Mucosa of rectum (tissue), 2 donors: Measurements from ENCODE around the gene TRAF3IP1.
A peak's percentile ranks its signal among the peaks of the same experiment; 100 is the strongest.
"Not testable (repeated sequence)": the region's sequence is repeated elsewhere in the genome, so short reads cannot be mapped to it uniquely, and the experiment has no call there.

Experiments used
- H3K27ac ChIP-seq, 2 donors: one replicate each; pipeline ENCODE4 v1.7.0; 2013; ENCODE audit warnings: inconsistent platforms in 2 of 2, low read depth in 2 of 2, low read length in 2 of 2
- H3K27me3 ChIP-seq, 2 donors: one replicate each; pipeline ENCODE4 v1.7.0; 2013; ENCODE audit warnings: low read length in 2 of 2; ENCODE audit not compliant: control insufficient read depth in 2 of 2, insufficient read depth in 2 of 2
- H3K36me3 ChIP-seq, 2 donors: one replicate each; pipeline ENCODE4 v1.7.0; 2013; ENCODE audit warnings: low read length in 2 of 2; ENCODE audit not compliant: control insufficient read depth in 2 of 2, insufficient read depth in 2 of 2
- H3K4me1 ChIP-seq, 2 donors: one replicate each; pipeline ENCODE4 v1.7.0; 2013; ENCODE audit warnings: low read length in 2 of 2, mild to moderate bottlenecking in 1 of 2; ENCODE audit not compliant: control insufficient read depth in 2 of 2, insufficient read depth in 2 of 2
- H3K4me3 ChIP-seq, 2 donors: one replicate each; pipeline ENCODE4 v1.7.0; 2013; ENCODE audit warnings: low read length in 2 of 2
- H3K9ac ChIP-seq, 2 donors: one replicate each; pipeline ENCODE4 v1.7.0; 2013; ENCODE audit warnings: low read length in 2 of 2, low read depth in 1 of 2, mild to moderate bottlenecking in 1 of 2
- H3K9me3 ChIP-seq, 2 donors: one replicate each; pipeline ENCODE4 v1.7.0; 2013; ENCODE audit warnings: low read length in 2 of 2; ENCODE audit not compliant: control insufficient read depth in 2 of 2
- donor health status: healthy.
- donor health status: Normal muscosa, but diverticular disease.

TRAF3IP1 gene

DNA sequence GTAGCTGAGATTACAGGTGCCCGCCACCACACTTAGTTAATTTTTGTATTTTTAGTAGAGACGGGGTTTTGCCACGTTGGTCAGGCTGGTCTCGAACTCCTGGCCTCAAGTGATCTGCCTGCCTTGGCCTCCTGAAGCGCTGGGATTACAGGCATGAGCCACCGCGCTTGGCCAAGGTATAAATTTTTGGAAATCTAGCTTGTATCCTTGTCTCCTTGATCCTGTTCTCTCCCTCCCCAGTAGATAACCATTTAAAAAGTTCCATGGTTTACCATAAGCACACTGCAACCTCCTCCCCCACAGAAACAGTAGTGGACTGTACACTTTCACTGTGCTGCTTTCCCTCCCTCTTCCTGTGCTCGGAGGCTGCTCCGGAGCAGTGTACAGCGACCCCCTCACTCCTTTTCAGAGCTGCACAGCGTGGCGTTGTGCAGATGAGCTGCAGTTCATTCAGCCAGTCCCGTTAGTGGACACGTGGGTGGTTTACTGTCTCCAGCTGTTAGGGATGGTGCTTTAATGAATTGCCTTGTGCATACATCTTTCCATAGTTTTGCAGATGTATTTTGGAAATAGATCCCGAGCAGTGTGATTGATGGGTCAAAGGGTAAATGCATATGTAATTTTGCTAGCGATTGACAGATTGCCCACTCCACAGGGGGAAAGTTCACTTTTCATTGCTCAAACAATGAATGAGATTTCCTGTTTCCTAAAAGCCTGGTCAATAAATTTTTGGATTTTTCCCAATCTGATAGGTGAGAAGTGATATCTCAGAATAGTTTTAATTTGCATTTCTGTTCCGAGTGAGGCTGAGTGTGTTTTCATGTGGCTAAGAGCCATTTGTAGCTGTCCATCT is 121.2 kb downstream of the TRAF3IP1 start:
- no peak overlapping the region for H3K9ac ChIP-seq
- H3K36me3 ChIP-seq: peaks cover 28 to 45% of the 10 kb centered on the region in 2 donors
- no peaks in the 10 kb centered on the region for H3K9me3 ChIP-seq

GRCh38 chr2:238442257-238442656 is 121.9 kb downstream of the TRAF3IP1 start:
- H3K9ac ChIP-seq, H3K4me1 ChIP-seq, H3K4me3 ChIP-seq, H3K9me3 ChIP-seq, H3K27me3 ChIP-seq, H3K27ac ChIP-seq: not testable (repeated sequence)
- peaks cover 35 to 52% of the 10 kb centered on the region in 2 donors for H3K36me3 ChIP-seq

More for the DNA sequence above, 121.2 kb downstream of the TRAF3IP1 start:
- no peak overlapping the region for H3K4me3 ChIP-seq
- no peaks in the 10 kb centered on the region for H3K27me3 ChIP-seq
- no peaks in the 10 kb centered on the region for H3K4me1 ChIP-seq
- no peak overlapping the region for H3K27ac ChIP-seq

GRCh38 chr2:238444242-238444641 is 123.9 kb downstream of the TRAF3IP1 start:
- H3K36me3 ChIP-seq: peaks cover 38 to 56% of the 10 kb centered on the region in 2 donors
- H3K4me3 ChIP-seq: no peak overlapping the region
- no peaks in the 10 kb centered on the region for H3K27me3 ChIP-seq
- no peaks in the 10 kb centered on the region for H3K9me3 ChIP-seq
- no peak overlapping the region for H3K9ac ChIP-seq
- no peak overlapping the region for H3K27ac ChIP-seq
- no peaks in the 10 kb centered on the region for H3K4me1 ChIP-seq

DNA sequence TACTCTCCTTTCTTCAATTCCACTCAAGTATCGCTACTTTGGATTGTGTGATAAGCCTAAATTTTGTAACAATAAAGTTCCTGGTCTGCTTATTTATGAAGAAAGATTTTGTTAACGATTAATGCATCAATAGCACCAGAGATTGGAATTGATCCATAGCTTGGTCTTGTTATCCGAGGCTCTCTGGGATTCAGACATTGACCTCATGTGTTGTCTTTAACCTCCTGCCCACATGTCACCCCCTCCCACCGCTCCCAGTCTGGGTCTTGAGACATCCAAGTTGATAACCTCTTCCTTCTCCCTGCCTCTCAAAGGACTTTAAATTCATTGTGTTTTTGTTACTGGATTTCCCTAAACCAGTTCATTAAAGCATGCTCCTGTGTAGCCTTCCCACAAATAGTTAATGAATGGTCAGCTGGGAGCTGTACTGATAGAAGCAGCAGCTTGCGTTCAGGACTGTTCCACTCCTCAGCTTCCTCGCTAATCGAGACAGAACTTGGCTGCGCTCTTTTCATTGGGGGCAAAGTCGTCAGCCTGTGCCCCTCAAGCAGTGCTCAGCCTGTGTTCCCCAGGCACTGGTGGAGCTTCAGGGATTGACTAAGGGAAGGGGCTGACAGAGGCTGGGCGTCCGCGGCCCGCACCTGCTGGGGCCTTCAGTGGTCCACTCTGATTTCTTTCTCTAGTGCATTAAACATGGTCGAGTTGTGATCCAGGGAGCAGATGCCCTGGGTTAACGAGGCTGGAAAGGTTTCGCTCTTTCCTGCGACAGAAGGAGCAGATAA is 125.3 kb downstream of the TRAF3IP1 start:
- Histone ChIP-seq H3K4me3 (no peak overlapping the region), H3K4me1 (no peaks in the 10 kb centered on the region), H3K27ac (no peak overlapping the region), H3K9me3 (no peaks in the 10 kb centered on the region), H3K36me3 (peaks cover 43 to 53% of the 10 kb centered on the region in 2 donors), H3K27me3 (no peaks in the 10 kb centered on the region), H3K9ac (no peak overlapping the region)

DNA sequence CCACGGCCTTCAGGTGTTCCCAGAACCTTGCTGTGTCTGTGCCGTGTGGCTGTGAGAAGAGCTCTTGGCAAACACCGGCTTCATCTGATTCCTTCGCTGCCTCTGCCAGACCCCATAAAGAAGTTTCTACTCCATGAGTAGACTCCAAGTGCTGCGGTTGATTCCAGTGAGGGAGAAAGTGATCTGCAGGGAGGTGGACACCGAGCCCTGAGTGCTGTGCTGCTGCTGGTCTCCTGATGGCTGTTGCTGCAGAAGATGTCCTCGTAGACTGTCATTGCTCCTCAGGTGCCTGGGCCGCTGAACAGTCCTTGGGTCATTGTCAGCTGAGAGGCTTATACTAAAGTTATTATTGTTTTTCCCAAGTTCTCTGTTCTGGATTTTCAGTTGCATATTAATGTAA is 126.1 kb downstream of the TRAF3IP1 start:
- H3K9ac ChIP-seq: no peak overlapping the region
- H3K36me3 ChIP-seq: peaks cover 46 to 56% of the 10 kb centered on the region in 2 donors
- no peak overlapping the region for H3K27ac ChIP-seq
- no peaks in the 10 kb centered on the region for H3K27me3 ChIP-seq
- H3K4me3 ChIP-seq: no peak overlapping the region
- no peaks in the 10 kb centered on the region for H3K9me3 ChIP-seq
- no peaks in the 10 kb centered on the region for H3K4me1 ChIP-seq

DNA sequence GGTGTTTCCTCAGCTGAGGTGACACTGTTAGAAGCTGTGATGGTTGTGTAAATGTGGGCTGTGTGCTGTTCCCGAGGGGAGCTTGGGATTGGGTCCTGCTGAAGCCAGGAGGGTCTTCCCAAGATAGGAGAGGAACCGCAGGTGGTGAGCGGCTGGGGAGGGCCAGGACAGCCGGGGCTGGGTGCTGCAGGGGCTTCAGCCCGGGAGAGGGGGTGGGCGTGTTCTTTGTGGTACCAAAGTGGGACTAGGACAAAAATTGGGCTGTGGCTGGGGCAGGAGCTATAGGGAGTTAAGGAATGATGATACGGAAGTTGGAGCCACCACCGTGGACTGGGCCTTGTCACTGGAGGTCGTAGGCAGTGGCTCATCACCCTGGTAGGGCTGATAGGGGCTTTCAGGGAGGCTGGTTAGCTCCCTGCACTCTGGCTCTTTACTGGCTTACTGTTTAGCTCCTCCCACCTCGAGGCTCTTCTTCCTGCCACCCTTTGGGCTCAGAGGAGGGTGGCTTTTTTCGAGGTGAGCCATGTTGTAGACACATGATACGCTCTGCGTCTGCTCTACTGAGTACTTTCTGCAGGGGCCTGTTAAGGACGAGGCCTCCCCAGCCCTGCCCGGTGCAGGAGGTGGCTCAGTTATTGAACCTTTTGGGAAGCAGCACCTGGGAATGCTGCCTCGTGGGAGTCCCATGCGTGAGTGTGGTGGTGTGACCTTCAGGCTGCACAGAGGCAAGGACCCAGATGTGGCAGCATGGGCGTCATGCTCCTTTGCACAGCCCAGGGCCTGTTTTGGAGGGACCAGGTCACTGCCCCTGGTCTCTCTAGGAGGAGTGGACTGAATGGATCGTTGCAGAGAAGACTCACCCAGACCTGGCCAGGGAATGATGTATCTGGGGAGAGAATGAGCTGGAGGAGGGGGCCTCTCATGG is 128.0 kb downstream of the TRAF3IP1 start:
- peaks cover 54 to 65% of the 10 kb centered on the region in 2 donors for H3K36me3 ChIP-seq
- no peak overlapping the region for H3K4me3 ChIP-seq
- H3K9me3 ChIP-seq: no peaks in the 10 kb centered on the region
- no peaks in the 10 kb centered on the region for H3K27me3 ChIP-seq
- H3K9ac ChIP-seq: no peak overlapping the region
- no peak overlapping the region for H3K27ac ChIP-seq
- no peaks in the 10 kb centered on the region for H3K4me1 ChIP-seq

DNA sequence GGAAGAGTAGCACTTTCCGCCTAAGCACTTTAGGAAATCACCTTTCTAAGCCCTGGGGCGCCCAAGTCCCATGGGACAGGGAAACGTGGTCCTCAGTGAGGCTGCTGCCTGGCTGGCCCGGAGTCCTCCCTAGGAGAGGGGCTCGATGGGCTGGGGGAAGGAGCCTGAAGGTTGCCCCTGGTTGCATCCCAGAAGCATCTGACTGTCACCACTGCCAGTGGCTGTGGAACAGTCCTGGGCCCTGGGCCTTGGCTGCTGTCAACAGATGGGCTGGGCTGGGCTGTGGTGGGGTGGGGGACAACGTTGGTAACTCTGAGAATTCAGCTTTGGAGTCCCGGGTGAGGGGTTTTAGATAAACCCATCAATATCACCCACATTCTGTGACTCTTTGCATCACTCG is 128.9 kb downstream of the TRAF3IP1 start:
- H3K4me3 ChIP-seq: no peak overlapping the region
- H3K27me3 ChIP-seq: no peaks in the 10 kb centered on the region
- no peak overlapping the region for H3K9ac ChIP-seq
- H3K27ac ChIP-seq: no peak overlapping the region
- H3K9me3 ChIP-seq: no peaks in the 10 kb centered on the region
- H3K36me3 ChIP-seq: peaks cover 52 to 63% of the 10 kb centered on the region in 2 donors
- no peaks in the 10 kb centered on the region for H3K4me1 ChIP-seq

GRCh38 chr2:238449909-238450417 is 129.6 kb downstream of the TRAF3IP1 start:
- Histone ChIP-seq H3K9ac (no peak overlapping the region), H3K27ac (peak overlapping the region in 1 of 2 donors; percentile 23), H3K36me3 (peaks cover 46 to 56% of the 10 kb centered on the region in 2 donors)

DNA sequence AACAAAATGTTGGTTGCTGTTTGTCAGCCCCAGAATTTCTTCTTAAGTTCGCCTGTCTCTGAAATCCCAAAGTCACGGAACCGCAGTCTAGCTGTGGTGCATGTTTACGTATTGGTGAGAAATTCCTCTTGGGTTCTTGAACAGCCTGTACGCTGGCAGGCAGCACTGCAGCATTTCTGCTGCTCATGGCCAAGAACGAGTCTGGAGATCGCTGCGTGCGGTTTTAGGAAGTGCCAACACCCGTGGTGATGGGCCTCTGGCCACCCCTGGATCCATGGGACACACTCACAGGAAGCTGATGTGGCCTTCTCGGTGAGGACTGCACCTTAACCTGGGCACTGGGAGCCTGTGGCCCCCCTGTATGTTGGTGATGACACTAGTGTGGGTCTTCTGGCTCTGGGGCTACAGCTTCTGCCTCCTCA is 130.1 kb downstream of the TRAF3IP1 start:
- Histone ChIP-seq H3K27me3 (no peaks in the 10 kb centered on the region), H3K4me1 (no peaks in the 10 kb centered on the region), H3K9ac (no peak overlapping the region), H3K9me3 (no peaks in the 10 kb centered on the region), H3K36me3 (peaks cover 43 to 51% of the 10 kb centered on the region in 2 donors), H3K27ac (no peak overlapping the region), H3K4me3 (no peak overlapping the region)

More at GRCh38 chr2:238449909-238450417, 129.6 kb downstream of the TRAF3IP1 start:
- no peaks in the 10 kb centered on the region for H3K27me3 ChIP-seq
- no peaks in the 10 kb centered on the region for H3K4me1 ChIP-seq
- no peak overlapping the region for H3K4me3 ChIP-seq
- H3K9me3 ChIP-seq: no peaks in the 10 kb centered on the region
